GM21367 (cell line): ENCODE measurements around the gene TUBG2.
"Not testable (repeated sequence)": the region's sequence is repeated elsewhere in the genome, so short reads cannot be mapped to it uniquely, and the experiment has no call there.

Experiments
- ATAC-seq: cut with Tn5 transposase; IDR thresholded peaks from one replicate; pipeline ENCODE4 v1.9.1; 2021; ENCODE audit not compliant: unreplicated experiment

TUBG2 gene

DNA sequence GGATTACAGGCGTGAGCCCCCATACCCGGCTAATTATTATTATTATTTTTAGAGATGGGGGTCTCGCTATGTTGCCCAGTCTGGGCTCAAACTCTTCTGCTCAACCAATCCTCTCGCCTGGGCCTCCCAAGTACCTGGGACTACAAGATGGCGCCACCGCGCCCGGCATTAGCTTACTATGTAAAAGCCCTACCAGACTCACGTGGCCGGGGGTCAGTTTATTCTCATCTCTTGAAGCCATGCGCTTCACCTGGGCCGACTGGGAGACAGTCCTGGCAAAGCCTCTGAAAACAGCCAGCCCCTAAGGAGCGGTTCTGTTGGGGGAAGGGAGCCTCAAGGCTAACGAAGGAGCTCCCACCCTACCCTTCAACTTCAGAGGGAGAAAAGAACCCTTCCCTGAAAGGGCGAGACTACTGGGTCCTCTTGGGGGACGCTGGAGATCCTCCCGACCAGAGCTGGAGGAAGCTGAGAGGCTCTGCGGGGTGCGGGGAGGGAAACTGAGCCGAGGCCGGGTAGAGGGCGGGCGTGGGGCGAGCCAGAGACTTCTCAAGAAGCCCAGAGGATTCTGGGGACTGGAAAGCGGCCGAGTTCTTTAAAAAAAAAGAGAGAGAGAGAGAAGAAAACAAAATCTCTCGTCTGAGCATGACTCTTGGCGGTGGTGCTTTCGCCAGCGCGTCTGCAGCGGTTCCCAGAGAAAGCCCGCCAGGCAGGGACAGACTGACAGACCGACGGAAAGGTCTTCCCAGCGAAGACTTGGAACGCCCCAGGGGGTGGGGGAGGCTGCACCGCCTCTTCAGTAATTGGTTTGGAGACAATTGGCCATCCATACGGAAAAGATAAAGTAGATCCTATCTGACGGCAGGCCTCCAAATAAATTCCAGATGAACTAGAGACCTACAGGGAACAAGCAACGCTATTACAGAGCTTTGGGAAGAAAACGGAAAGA is 5.6 kb upstream of the TUBG2 start:
- no peak for ATAC-seq

DNA sequence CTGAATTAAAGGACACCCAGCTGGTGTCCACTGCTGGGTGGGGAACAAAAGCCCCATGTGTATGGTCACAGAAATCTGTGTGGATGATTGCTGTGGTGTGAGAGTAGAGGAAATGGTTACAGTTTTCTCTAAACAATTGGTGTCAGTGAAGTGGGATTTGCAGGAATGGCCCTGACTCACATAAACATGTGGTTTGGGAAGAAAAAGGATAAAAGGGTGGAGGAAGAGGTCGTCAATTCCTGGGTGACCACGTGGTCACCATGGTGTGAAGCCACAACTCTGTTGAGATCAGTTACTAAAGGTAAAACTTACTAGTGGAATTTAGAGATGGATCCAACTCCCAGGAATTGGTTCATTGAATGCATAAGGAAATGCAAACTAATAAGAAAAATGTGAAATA is 3.6 kb upstream of the TUBG2 start:
- no peak for ATAC-seq

DNA sequence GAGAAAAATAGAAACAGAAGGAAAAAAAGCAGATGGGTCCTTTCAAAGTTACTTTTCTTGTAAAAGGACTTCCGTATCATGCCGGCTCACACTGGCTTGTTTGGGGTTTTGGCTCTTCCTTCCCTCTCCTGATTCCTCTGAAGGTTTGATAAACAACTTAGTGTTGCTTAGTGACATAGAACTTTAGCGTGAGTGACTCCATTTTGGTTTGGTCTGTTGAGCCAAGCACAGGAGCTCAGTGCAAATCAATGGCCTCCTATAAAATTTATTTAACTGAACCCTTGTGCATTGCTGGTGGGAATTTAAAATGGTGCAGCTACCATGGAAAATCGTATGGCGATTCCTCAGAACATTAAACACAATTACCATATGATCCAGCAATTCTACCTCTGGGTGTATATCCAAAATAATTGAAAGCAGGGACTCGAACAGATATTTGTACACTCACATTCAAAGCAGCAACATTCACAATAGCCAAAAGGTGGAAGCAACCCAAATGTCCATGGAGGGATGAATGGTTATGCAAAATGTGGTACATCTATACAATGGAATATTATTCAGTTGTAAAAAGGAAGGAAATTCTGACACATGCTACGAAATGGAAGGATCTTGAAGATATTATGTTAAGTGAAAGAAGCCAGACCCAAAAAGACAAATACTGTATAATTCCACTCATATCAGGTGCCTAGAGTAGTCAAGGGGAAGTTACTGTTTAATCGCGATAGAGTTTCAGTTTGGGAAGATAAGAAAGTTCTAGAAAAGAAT is 1.1 kb upstream of the TUBG2 start:
- ATAC-seq: no peak

DNA sequence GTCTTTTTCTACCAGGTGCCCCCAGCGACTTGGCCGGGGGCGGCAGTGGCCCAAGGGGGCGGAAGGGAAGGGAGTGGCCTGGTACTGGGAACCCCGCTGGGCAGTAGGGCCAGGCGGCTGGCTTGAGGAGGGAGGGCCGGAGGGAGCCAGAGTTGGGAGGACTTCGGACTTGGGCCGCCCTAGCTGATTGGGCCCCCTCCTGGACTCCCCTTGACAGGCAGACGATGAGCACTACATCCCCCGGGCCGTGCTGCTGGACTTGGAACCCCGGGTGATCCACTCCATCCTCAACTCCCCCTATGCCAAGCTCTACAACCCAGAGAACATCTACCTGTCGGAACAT is 819 bp downstream of the TUBG2 start:
- not testable (repeated sequence) for ATAC-seq

DNA sequence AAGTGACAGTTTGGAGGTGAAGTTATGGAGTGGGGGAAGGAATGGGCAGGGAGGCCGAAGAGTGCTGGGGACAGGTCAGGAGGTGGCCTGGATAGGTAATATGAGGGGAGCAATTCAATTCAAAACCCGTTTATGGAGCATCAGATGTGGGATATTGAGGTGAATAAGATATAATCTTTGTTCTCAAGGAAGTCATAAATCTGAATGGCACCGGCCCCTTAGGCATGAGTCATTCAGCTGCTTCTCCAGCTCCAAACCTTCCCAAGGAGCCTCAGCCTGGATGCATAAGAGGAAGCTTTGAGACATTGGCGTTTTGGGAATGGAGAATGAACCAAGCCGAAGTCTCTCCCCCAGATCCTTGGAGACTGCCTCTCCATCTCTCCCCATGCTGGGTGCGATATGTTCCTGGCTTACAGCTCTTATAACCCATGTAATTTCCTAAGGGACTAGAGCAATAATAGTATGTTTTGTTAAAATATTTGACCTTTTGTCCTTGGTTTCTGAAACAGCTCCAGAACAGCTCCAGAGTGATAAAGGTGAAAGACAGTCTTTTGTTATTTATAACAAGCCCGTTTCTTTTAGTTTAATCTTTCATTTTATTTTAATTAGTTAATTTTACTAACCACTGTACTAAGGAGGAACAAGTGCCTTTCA is 1.7 kb downstream of the TUBG2 start:
- ATAC-seq: no peak

DNA sequence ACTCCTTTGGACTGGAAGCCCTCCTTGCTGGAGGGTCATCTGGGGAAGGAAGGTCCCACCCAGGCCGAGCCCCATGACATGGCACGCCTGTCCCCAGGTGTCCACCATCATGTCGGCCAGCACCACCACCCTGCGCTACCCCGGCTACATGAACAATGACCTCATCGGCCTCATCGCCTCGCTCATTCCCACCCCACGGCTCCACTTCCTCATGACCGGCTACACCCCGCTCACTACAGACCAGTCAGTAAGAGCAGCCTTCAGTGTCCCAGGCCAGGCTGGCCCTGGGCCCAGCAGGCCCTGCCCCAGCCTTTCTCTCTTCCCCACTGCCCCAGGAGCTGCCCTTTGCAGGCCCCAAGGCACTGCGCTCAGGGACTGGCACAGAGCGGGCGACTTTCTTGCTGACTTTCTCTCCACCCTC is 6.5 kb downstream of the TUBG2 start:
- no peak for ATAC-seq

DNA sequence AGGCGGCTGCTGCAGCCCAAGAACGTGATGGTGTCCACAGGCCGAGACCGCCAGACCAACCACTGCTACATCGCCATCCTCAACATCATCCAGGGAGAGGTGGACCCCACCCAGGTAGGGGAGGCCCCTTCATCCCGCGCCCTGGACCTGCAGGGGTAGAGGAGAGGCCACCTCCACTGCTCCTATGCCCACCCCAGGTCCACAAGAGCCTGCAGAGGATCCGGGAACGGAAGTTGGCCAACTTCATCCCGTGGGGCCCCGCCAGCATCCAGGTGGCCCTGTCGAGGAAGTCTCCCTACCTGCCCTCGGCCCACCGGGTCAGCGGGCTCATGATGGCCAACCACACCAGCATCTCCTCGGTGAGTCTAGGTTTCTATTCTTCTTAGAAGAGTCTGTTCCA is 7.0 kb downstream of the TUBG2 start:
- not testable (repeated sequence) for ATAC-seq

DNA sequence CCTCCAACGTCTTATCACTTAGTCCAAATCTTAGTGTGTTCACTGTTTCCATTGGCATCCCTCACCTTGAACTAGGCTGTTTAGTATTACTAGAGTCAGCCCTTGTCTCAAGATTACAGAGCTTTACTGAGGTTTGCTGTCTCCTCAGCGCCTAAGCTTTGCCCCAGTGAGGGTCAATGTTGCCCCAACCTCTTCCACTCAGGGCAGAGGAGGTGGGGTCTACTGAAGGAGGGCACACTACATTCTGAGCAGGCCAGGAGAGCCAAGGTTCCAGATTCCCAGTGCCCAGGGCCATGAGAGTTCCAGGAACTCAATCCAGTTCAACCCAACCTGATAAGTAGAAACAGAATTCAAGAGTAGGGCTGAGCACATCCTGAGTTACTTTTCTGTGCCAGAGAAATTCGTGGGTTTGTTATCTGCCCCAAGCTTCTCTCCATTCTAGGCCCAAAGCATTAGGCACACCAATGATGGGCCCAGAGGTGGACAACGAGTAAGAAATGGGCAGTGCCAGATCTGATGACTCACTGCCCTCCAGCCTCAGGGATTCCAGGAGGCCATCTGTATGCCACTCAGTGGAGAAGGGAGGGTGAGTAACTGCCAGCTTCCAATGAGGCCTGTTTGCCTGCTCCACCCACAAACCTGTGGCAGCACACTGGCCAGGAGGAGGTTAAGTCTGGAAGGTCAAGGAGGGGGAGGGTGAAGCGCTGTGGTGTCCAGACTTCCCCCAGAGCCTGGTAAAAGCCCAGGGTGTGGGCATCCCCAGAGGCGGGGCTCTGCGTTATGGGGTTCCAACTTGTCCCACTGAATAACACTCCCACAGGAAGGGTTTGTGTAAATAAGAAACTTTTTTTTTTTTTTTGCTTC is 8.2 kb downstream of the TUBG2 start:
- no peak for ATAC-seq

DNA sequence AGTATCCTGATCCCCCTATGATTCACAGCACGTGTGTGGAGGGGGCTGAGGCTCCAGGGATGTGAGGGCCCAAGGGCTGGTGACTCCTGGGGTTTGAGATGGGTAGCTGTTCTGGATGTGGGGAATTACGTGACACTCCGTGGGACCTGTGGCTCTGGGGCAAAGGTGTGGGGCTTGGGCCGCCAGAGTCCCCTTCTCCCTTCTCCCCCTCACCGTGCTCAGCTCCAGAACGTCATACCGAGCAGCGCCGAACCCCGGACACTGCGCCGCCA is 10.6 kb downstream of the TUBG2 start:
- no peak for ATAC-seq

DNA sequence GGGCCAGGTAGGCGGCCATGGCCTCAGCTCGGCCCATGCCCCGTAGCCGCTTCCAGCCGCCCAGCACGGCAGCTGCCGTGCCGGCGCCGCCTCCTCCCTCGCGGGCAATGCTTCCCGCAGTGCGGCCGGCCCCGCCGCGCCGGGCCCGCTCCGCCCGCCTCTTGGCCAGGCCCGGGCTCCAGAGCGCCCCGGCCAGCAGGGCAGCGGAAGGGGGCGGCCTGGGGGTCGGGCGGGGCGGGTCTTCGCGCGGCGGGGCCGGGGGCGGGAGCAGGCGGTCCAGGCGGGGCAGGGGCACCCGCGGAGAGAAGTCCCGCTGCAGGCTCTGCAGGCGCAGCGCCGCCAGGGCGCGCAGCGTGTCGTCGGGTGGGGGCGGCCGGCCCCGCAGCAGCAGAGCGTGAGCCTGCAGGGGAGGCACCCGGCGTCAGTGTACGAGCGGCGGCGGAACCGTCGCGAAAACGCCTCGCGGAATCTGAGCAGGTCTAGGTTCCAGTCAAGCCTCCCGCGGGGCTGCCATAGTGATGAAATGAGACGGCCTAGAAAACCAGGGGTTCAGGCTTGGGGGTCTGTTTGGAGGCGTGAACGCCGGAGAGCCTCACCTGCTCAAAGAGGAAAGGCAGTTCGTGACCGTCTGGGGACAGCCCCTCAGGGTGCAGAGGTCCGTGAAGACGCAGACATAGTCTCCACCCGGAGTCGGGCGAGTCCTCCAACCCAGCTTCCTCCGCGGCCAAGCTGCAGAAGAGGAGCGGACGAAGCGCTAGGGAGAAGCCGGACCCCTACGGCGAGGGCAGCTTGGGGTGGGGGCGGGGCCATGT is 11.1 kb downstream of the TUBG2 start:
- no peak for ATAC-seq

DNA sequence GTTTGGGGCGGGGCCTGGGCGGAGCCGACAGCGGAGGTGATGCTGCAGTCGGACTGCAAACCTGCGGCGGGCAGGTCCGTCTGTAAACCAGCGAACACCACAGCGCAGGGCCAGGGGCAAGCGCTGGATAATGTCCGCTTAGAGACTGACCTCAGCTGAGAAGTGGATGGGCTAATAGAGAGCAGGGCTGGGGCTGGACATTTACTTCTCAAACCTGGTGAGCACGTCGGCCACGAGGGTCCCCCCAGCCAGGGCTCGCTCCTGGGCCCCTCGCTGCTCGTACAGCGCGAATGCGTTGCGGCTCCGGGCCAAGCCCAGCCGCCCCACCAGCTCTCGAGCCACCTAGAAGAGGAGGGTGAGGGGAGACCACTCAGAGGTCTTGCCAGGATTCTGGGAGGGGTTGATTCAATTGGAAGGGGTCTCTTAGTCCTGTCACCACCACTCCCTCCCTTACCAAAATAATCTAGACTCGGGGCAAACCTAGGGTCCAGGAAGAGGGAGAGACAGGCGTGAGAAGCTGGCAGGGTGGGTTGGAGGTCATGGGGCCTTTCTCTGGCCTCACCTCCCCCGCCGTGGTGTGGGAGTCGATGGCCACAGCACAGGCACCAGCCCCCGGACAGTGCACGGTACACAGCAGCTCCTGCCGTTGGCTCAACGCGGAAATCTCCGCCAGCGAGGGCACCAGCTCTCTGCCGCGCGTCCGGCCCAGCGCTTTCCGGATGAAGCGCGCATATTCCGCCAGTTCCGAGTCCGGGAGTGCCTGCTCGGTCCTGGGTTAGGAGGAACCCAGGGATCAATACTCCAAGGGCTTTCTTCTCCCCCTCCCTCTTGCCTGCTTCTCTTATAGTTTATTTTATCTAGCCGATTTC is 11.9 kb downstream of the TUBG2 start:
- ATAC-seq: no peak

DNA sequence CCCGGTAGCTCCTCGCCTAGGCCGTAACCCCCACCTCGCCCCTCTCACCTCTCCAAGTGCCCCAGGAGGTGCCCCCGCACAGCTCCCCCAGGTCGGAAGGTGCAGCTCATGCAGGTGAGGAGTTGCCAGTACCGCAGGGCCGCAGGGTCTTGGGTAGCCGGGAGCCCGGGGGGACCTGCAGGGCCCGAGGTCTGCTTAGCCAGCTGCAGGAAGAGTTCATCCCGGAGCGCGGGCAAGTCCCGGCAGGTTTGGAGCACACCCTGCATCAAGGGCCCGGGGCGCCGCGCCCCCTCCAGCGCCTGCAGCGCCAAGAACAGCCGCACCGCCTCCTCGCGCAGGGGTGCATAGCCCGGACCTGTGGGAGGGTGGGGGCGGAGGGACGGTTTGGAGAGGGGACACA is 13.0 kb downstream of the TUBG2 start:
- no peak for ATAC-seq

DNA sequence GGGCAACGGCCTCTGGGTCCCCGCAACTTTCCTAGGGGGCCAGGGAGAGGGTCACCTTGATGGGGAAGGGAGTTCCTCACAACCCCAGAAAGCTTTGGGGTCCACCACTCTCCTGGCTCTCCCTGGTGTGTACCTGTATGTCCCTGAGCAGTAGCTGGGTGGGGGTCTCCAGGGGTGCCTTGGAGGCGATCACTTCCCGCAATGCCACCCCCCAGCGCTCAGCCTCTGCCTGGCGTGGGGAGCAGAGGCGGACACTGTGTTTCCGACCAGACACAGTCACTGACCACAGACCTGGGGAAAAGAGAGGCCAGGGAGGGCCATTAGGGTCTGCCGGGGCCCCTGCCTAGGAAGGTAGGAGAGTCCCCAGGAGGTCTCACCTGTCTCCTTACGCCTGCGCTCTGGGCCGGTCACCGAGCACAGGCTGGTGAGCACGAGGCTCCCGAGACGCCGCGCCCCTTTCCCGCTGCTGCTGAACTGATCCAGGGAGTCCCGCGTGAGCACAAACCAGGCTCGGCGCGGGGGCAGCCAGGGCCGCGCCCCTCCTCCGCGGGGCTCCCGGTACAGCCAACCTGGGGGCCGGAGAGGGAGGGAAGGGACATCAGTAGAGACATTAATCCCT is 14.3 kb downstream of the TUBG2 start:
- ATAC-seq: no peak

DNA sequence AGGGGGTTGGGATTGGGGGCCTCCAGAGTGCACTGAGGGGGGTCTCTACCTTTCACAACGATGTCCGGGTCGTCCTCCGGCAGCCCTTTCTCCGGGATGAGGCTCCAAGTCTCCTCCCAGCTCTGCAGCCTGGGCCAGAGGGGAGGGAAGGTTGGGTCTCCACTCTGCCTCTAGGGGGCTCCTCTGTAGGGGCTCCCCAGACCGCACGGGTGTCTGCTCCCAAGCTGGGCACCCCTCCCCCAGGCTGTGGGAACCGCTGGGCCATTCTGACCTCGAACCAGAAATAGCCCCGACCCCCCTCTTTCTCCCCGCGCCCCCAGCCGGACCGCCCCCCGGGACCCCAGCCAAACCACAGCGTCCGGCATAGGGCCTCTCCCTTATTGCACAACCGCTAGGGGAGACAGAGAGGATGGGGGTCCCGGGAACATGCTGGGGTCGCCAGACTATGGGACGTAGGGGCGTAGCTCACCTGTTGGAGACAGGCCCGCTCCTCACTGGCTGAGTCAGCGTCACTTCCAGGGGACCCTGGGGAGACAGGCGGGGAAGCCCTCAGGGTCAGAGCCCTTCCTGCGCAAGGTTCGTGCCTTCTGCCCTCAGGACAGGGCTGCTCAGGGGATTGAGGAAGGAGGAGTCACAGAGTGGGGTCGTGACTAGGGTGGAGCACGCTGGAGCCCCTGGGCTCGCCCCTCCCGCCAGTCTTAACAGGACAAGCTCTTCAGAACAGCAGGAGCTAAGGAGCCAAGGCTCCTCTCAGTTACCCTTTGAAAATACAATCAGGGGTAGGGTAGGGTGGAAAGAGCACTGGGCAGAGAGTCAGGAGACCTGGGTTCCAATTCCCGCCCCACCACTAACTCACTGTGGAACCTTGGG is 15.0 kb downstream of the TUBG2 start:
- ATAC-seq: no peak

DNA sequence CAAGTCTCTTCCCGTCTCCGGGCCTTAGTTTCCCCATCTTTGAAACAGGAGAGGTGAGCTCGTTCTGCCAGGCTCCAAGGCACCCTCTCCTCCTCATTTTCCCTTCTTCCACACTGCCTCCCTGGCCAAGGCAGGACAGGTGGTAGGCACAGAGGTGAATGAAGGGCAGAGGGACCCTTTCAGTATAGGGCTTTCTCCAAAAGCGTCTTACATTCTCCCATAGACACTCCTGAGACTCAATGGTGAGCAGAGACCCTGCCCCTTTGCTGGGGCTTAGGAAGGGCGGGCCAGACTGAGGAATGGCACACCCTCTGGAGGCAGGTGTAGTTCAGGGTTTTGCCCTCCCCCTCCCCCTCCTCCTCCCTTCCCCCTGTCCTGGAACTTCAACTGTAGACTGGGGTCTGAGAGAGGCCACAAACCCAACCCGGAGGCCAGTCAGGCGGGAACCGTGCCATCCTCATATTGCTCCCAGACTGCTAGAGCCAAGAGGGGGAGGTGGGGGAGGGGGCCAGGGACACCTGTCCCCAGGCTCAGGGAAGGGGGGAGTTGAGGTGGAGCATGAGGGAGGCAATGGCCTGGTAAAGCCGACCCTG is 15.8 kb downstream of the TUBG2 start:
- ATAC-seq: no peak

DNA sequence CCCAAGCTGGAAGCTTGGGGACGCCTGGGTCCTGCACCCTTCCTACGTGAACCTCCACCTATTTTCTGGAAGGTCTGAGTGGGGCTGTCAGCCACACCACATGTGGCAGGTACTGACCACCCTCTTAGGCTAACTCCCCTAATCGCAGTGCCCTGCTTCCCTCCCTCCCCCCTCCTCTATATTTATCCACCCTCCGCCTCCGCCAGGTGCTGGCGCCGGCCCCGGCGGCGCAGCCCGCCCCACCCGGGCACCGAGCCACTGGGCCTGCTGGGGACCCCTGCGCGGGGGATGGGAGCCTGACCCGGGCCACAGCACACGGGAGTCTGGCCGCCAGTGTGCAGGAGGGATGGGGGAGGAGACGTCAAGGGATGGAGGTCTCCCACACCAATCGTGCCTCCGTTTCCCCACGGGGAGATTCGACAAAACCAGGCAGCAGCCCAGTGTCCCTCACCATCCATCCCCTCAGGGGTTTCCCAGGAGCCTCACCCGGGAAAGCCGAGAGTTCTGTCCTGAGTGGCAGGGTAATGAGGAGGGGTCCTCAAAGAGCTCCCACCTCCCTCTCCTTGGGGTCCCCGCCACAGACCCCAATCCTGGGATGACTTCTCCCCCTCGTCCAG is 16.4 kb downstream of the TUBG2 start:
- no peak for ATAC-seq

DNA sequence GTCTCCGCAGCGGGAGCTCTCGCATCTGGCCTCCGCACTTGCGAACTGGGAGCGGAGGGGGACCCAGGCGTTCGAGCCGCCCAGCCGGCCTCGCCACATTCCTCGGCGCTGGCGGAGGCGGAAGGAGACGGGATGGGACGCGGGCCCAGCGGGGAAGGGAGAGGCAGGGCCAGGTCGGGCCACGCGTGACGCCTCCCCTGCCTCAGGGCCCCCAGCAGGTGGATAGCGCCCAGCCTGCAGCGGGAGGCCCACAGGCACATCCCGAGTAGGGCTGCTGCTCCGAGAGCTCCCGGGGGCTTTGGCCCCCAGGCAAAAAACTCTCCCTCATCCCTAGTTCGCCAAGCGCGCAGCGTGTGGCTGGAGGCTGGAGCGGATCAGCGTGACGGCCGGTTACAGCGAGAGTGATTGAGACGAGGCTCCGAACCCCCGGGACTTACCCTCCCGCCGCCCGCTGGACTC is 16.9 kb downstream of the TUBG2 start:
- no peak for ATAC-seq
